Natural killer cell (primary cell): ENCODE measurements around the gene MRPL17. TPM values are rescaled to one million over a fixed set of nuclear protein-coding genes. Genes with fewer than 3 reads are reported as not detected.

ENCODE experiments used
- ATAC-seq, 3 donors: fragments of 150-1000 bp in 2 of 3; fragments of 200-7000 bp in 1 of 3; cut with Tn5 transposase; 1 replicate in 1 of 3; 2 replicates in 2 of 3; pipeline ENCODE4 v1.10.0; 2021; ENCODE audit warnings: mild to moderate bottlenecking in 2 of 3, moderate library complexity in 2 of 3
- DNase-seq, 2 donors: peaks; one replicate each; pipeline versions ENCODE4 v3.0.0 to v3.0.0-alpha.2; 2013 to 2021; ENCODE audit warnings: mixed read lengths in 1 of 2
- H3K27ac ChIP-seq: one replicate; pipeline ENCODE4 v1.5.1; 2013; ENCODE audit warnings: mild to moderate bottlenecking, low read length
- H3K27me3 ChIP-seq: one replicate; pipeline ENCODE4 v1.6.1; 2013; ENCODE audit warnings: low read length; ENCODE audit not compliant: control insufficient read depth, insufficient read depth
- H3K36me3 ChIP-seq: one replicate; pipeline ENCODE4 v1.6.1; 2013; ENCODE audit warnings: low read length; ENCODE audit not compliant: control insufficient read depth, insufficient read depth
- H3K4me1 ChIP-seq: one replicate; pipeline ENCODE4 v1.6.1; 2013; ENCODE audit warnings: low read length; ENCODE audit not compliant: control insufficient read depth, insufficient read depth
- H3K4me3 ChIP-seq: one replicate; pipeline ENCODE4 v1.5.1; 2013; ENCODE audit warnings: low read length
- H3K9me3 ChIP-seq: one replicate; pipeline ENCODE4 v1.6.1; 2013; ENCODE audit warnings: low read length; ENCODE audit not compliant: control insufficient read depth, insufficient read depth
- H3K27ac Mint-ChIP-seq, 2 donors: one replicate each; pipeline ENCODE4 v1.8.0; 2022; ENCODE audit warnings: mild to moderate bottlenecking in 2 of 2, mixed read lengths in 2 of 2, moderate library complexity in 1 of 2
- H3K27me3 Mint-ChIP-seq, 2 donors: one replicate each; pipeline ENCODE4 v1.8.0; 2022; ENCODE audit warnings: low read depth in 2 of 2, mixed read lengths in 2 of 2
- H3K36me3 Mint-ChIP-seq: one replicate; pipeline ENCODE4 v1.8.0; 2022; ENCODE audit warnings: mixed read lengths
- H3K4me1 Mint-ChIP-seq, 2 donors: one replicate each; pipeline ENCODE4 v1.8.0; 2022; ENCODE audit warnings: mixed read lengths in 2 of 2
- H3K4me3 Mint-ChIP-seq: one replicate; pipeline ENCODE4 v1.8.0; 2022; ENCODE audit warnings: mild to moderate bottlenecking, moderate library complexity, mixed read lengths
- H3K9me3 Mint-ChIP-seq, 2 donors: one replicate each; pipeline ENCODE4 v1.8.0; 2022; ENCODE audit warnings: mixed read lengths in 2 of 2
- WGBS: methylation state at CpG from one replicate; pipeline ENCODE4 v1.1.7; 2013; ENCODE audit warnings: missing lambda C conversion rate; ENCODE audit not compliant: insufficient coverage; 5-methylcytosine and 5-hydroxymethylcytosine counted together
- intact Hi-C: fragments of 100-400 bp; cut with micrococcal nuclease; formaldehyde crosslinking; loops from one replicate; pipeline ENCODE4 v1.14.2; 2022
- total RNA-seq, 4 donors: library from RNA; stranded (reverse); fragments of 120-200 nt in 1 of 4; gene quantifications; one replicate each; pipeline versions ENCODE4 v1.2.3 to v1.2.4, GENCODE V29; 2013 to 2022
- TF ChIP-seq, protein P1 (sequence below): fragments of 200-600 bp; IDR thresholded peaks from one replicate; pipeline ENCODE4 v1.8.0; 2022; ENCODE audit warnings: antibody characterized with exemption

Gene MRPL17
- total RNA-seq, 3 donors from 2014 or later (not counting 1 experiment from before 2014, with no cell fraction given), result 9.0 to 11.8 (median 11.4) TPM

DNA sequence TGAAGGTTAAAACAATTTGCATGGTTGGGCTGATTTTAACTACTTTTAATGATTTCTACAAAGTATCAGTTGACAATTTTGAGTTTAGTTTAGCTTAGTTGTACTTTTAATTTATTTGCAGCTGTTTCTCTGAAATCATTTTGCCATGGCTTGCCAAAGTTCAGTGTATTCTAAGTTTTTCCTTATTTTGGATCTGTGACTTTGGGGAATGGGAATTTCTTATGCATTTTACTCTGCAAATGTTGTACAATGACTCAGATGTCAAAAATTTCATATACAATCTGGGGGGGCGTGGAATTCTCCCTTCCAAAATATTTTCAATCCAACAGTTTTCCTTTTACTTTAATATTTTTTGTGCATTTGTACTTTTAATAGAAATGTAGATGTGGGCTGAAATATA lies 18.6 kb downstream of the MRPL17 start:
- Mint-ChIP-seq H3K27ac (no peak overlapping the region), H3K4me3 (no peak overlapping the region), H3K27me3 (no peaks in the 10 kb centered on the region), H3K9me3 (no peaks in the 10 kb centered on the region), H3K36me3 (no peaks in the 10 kb centered on the region), H3K4me1 (peaks cover 7 to 10% of the 10 kb centered on the region in 2 donors)
- intact Hi-C loops, result no loop called here
- Histone ChIP-seq H3K4me1 (peaks cover 10% of the 10 kb centered on the region), H3K27ac (no peak overlapping the region), H3K4me3 (no peak overlapping the region), H3K27me3 (no peaks in the 10 kb centered on the region), H3K36me3 (no peaks in the 10 kb centered on the region), H3K9me3 (no peaks in the 10 kb centered on the region)
- TF ChIP-seq, protein P1, sequence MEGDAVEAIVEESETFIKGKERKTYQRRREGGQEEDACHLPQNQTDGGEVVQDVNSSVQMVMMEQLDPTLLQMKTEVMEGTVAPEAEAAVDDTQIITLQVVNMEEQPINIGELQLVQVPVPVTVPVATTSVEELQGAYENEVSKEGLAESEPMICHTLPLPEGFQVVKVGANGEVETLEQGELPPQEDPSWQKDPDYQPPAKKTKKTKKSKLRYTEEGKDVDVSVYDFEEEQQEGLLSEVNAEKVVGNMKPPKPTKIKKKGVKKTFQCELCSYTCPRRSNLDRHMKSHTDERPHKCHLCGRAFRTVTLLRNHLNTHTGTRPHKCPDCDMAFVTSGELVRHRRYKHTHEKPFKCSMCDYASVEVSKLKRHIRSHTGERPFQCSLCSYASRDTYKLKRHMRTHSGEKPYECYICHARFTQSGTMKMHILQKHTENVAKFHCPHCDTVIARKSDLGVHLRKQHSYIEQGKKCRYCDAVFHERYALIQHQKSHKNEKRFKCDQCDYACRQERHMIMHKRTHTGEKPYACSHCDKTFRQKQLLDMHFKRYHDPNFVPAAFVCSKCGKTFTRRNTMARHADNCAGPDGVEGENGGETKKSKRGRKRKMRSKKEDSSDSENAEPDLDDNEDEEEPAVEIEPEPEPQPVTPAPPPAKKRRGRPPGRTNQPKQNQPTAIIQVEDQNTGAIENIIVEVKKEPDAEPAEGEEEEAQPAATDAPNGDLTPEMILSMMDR, result no peak
- DNase-seq, result no peak
- no CpG with 5 or more reads among the region's 1 CpG for WGBS
- no peak for ATAC-seq

DNA sequence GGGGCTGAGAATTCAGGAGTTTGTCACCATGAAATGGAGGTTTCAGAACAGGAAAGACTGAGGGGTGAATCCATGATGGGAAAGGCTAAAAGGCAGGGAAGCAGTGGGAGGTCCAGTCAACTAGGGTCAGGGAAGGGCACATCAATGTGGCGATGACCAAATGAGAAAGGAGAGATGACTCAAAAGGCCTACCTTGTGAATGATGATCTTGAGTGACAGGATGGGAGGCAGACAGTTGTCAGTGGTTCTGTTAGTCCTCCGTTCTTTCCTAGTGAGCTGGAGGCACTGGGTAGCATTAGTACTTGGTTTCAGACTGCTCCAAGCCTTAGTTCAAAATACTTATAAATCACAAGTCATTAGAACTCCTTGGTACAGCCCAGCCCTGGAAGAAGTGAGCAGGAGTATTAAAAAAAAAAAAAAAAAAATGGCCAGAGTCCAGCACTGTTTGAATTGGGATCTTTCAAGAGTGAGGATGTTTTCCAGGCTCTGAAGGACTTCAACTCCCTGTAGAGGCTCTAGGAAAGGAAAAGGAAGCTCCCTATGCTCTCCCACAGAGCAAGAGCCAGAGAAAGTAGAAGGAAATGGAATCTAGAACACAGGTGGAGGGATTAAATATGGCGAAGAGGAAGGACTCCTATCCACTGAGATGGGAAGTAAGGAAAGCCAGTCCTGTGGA lies 19.2 kb downstream of the MRPL17 start:
- TF ChIP-seq, protein P1, result no peak
- Histone ChIP-seq H3K4me3 (no peak overlapping the region), H3K27me3 (no peaks in the 10 kb centered on the region), H3K36me3 (no peaks in the 10 kb centered on the region), H3K4me1 (peaks cover 10% of the 10 kb centered on the region), H3K27ac (no peak overlapping the region), H3K9me3 (no peaks in the 10 kb centered on the region)
- Mint-ChIP-seq H3K27me3 (no peaks in the 10 kb centered on the region), H3K4me1 (peaks cover 7 to 10% of the 10 kb centered on the region in 2 donors), H3K36me3 (no peaks in the 10 kb centered on the region), H3K9me3 (no peaks in the 10 kb centered on the region), H3K4me3 (no peak overlapping the region), H3K27ac (no peak overlapping the region)
- intact Hi-C loops, result no loop called here
- 94% methylated on average over 2 of the region's 3 CpGs for WGBS
- no peak for DNase-seq
- ATAC-seq, result no peak

- Histone ChIP-seq H3K4me3 (no peak overlapping the region), H3K27me3 (no peaks in the 10 kb centered on the region), H3K27ac (no peak overlapping the region), H3K9me3 (no peaks in the 10 kb centered on the region), H3K36me3 (no peaks in the 10 kb centered on the region), H3K4me1 (peaks cover 4% of the 10 kb centered on the region)
- no peak overlapping the region for H3K4me3 Mint-ChIP-seq
- H3K4me1 Mint-ChIP-seq, result peaks cover 0 to 6% of the 10 kb centered on the region in 2 donors
- peaks cover 0 to 11% of the 10 kb centered on the region in 2 donors for H3K27me3 Mint-ChIP-seq
- H3K27ac Mint-ChIP-seq, result no peak overlapping the region
- intact Hi-C loops, result no loop called here
- WGBS, result 82% methylated on average over 2 of the region's 3 CpGs
- DNase-seq (no peak), ATAC-seq (no peak)
- H3K36me3 Mint-ChIP-seq, result no peaks in the 10 kb centered on the region
- TF ChIP-seq, protein P1, result no peak
- H3K9me3 Mint-ChIP-seq, result no peaks in the 10 kb centered on the region
These were observed 22.4 kb downstream of the MRPL17 start for GRCh38 chr11:6660712-6661111.

GRCh38 chr11:6658647-6659046 lies 24.5 kb downstream of the MRPL17 start:
- no peaks in the 10 kb centered on the region for H3K9me3 Mint-ChIP-seq
- H3K4me1 ChIP-seq, result peaks cover 10% of the 10 kb centered on the region
- DNase-seq (no peak), ATAC-seq (no peak)
- no peak overlapping the region for H3K4me3 Mint-ChIP-seq
- no peaks in the 10 kb centered on the region for H3K36me3 Mint-ChIP-seq
- intact Hi-C loops, result no loop called here
- no peak overlapping the region for H3K27ac Mint-ChIP-seq
- H3K4me3 ChIP-seq, result no peak overlapping the region
- H3K9me3 ChIP-seq, result no peaks in the 10 kb centered on the region
- H3K27me3 ChIP-seq, result peaks cover 4% of the 10 kb centered on the region
- H3K27ac ChIP-seq, result no peak overlapping the region
- H3K36me3 ChIP-seq, result no peaks in the 10 kb centered on the region
- H3K4me1 Mint-ChIP-seq, result peaks cover 0 to 6% of the 10 kb centered on the region in 2 donors
- H3K27me3 Mint-ChIP-seq, result peaks cover 0 to 11% of the 10 kb centered on the region in 2 donors
- TF ChIP-seq, protein P1, result no peak
